Muscle layer of colon (tissue), 2 donors: ENCODE measurements around the gene SLC25A23.
"Not testable (repeated sequence)": the region's sequence is repeated elsewhere in the genome, so short reads cannot be mapped to it uniquely, and the experiment has no call there.

Source experiments
- H3K27ac ChIP-seq: one replicate; pipeline ENCODE4 v1.7.0; 2013; ENCODE audit warnings: low read depth, mild to moderate bottlenecking, low read length, moderate library complexity
- H3K27me3 ChIP-seq, 2 donors: one replicate each; pipeline ENCODE4 v1.7.0; 2013; ENCODE audit warnings: low read length in 2 of 2, mild to moderate bottlenecking in 2 of 2; ENCODE audit not compliant: insufficient read depth in 2 of 2, control insufficient read depth in 1 of 2
- H3K36me3 ChIP-seq: one replicate; pipeline ENCODE4 v1.7.0; 2013; ENCODE audit warnings: mild to moderate bottlenecking, low read length; ENCODE audit not compliant: insufficient read depth
- H3K4me1 ChIP-seq: one replicate; pipeline ENCODE4 v1.7.0; 2013; ENCODE audit warnings: mild to moderate bottlenecking, low read length; ENCODE audit not compliant: insufficient read depth
- H3K4me3 ChIP-seq, 2 donors: one replicate each; pipeline ENCODE4 v1.7.0; 2013; ENCODE audit warnings: low read length in 2 of 2, low read depth in 1 of 2, mild to moderate bottlenecking in 1 of 2, moderate library complexity in 1 of 2
- H3K9ac ChIP-seq: one replicate; pipeline ENCODE4 v1.7.0; 2013; ENCODE audit warnings: low read length
- H3K9me3 ChIP-seq: one replicate; pipeline ENCODE4 v1.7.0; 2013; ENCODE audit warnings: mild to moderate bottlenecking, low read length
- donor health status: abdominal sarcoma.
- donor health status: Adenocarcinoma of cecum.

The SLC25A23 gene

DNA sequence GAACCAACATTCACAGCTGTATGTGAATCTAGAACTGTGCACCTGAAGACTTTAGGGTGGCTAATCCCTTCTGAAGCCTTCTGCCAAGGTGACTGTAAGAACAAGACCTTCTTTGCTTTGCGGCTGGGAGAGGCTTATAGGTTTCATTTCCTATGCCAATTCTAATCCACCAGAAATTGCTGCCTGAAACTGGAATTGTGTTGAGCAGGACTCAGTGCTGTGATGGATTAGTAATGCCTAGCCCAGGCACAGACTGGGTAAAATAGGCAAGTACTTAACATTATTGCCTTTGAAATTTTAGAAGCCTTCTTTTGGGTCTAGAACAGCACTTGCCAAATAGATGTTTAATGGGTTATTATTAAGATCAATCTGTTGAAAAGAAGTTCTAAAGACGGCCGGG, 11.5 kb downstream of the SLC25A23 start:
- Histone ChIP-seq H3K9ac (no peak overlapping the region), H3K36me3 (peaks cover 13% of the 10 kb centered on the region), H3K4me1 (no peaks in the 10 kb centered on the region), H3K9me3 (no peaks in the 10 kb centered on the region), H3K27ac (no peak overlapping the region), H3K4me3 (no peak overlapping the region), H3K27me3 (no peaks in the 10 kb centered on the region)

DNA sequence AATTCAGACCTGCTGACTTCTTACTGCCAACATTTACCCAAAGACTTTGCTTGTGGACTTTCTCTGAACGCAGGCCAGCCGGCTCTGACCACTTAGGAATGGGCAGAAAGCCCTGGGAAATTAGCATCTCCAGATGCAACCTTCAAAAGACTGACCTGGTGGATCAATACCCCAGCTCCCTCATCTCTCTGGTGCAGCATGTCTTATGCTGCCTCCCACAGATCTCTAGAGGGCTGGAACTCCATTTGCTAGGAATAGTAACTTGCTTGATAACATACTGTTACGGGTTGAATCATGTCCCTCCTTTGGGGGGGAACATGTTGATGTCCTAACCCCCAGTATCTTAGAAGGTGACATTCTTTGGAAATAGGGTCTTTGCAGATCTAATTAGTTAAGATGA, 13.1 kb downstream of the SLC25A23 start:
- H3K27me3 ChIP-seq, result no peaks in the 10 kb centered on the region
- H3K27ac ChIP-seq, result no peak overlapping the region
- H3K9ac ChIP-seq, result no peak overlapping the region
- no peaks in the 10 kb centered on the region for H3K9me3 ChIP-seq
- no peaks in the 10 kb centered on the region for H3K4me1 ChIP-seq
- H3K4me3 ChIP-seq, result no peak overlapping the region
- H3K36me3 ChIP-seq, result peaks cover 5% of the 10 kb centered on the region

DNA sequence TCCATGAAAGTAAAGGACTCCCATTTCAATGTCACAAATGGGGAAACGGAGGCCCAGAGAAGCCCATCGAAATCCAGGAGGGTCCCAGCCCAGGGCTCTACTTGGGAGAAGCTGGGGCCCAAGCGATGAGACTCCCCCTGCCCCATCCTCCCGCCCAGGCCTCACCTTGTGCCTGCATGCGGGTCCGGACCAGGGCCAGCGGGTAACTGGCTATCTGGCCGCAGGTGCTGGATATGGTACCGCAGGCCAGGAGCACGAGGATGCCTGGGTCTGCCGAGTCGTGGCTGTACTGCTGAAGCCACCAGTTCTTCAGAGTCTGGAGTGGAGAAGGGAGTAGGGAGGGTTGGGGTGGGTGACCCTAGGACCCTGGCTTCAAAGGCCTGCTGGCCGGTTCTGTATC, 15.6 kb downstream of the SLC25A23 start:
- H3K4me3 ChIP-seq, result no peak overlapping the region
- H3K27ac ChIP-seq, result no peak overlapping the region
- H3K36me3 ChIP-seq, result peaks cover 5% of the 10 kb centered on the region
- H3K4me1 ChIP-seq, result no peaks in the 10 kb centered on the region
- no peak overlapping the region for H3K9ac ChIP-seq
- H3K9me3 ChIP-seq, result no peaks in the 10 kb centered on the region
- no peaks in the 10 kb centered on the region for H3K27me3 ChIP-seq

DNA sequence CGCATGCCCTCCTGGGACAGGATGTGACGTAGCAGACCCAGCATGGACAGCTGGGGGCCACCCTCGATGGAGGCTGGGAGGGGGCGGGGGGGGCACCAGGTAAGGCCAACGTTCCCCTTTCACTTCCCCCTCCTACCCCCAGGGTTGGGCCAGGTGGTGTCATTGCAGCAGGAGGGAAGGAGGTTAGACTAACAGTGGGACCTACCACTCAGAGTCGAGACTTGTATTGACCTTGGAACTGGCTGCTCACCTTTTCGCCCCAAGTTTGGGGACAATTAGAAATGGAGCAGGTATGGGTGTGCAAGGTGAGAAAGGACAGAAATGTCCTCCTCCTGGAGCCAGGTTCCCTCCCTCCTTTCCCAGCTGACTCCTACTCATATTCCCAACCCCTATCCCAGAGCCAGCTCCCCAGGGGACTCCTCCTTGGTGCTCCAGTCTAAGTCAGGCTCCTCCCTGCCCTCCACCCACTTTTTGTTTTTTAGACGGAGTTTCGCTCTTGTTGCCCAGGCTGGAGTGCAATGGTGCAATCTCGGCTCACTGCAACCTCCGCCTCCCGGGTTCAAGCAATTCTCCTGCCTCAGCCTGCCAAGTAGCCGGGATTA, 17.4 kb downstream of the SLC25A23 start:
- Histone ChIP-seq H3K4me1 (no peaks in the 10 kb centered on the region), H3K9ac (no peak overlapping the region), H3K36me3 (peaks cover 5% of the 10 kb centered on the region), H3K27ac (no peak overlapping the region), H3K4me3 (no peak overlapping the region), H3K27me3 (no peaks in the 10 kb centered on the region), H3K9me3 (no peaks in the 10 kb centered on the region)

DNA sequence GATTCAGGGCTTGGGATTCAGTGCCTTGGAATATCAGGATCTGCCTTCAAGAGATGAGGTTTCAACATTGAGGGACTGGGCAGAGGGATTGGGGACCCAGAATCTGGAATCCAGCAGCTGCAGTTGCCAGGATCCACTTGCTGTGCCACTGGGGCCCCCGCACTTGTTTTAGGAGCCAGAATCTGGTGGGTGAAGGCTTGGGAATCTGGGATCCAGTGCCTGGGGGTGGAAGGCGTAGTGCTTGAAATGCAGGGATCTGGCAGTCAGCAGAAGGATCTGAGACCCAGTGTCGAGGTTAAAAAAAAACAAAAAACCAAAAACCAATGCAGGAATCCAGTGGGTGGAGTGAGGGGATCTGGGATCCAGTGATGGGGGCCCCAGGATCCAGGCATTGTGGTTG, 18.7 kb downstream of the SLC25A23 start:
- no peaks in the 10 kb centered on the region for H3K4me1 ChIP-seq
- H3K36me3 ChIP-seq, result no peaks in the 10 kb centered on the region
- H3K27me3 ChIP-seq, result no peaks in the 10 kb centered on the region
- H3K27ac ChIP-seq, result no peak overlapping the region
- H3K4me3 ChIP-seq, result no peak overlapping the region
- no peak overlapping the region for H3K9ac ChIP-seq
- no peaks in the 10 kb centered on the region for H3K9me3 ChIP-seq

DNA sequence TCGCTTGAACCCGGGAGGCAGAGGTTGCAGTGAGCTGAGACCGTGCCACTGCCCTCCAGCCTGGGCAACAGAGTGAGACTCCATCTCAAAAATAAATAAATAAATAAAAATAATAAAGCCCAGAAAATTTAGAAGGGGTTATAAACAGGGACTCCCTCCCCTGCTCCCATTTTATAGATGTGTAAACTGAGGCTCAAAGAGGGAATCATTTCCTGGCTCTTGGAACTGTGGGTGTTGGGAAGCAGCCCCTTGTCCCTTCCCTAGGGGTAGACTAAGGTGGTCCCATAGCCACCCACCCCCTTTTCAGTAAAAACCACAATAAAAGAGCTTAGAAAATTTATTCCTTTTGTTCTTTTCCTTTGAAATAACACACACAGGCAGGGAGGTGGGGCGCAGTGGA, 19.8 kb downstream of the SLC25A23 start:
- Histone ChIP-seq H3K9me3 (no peaks in the 10 kb centered on the region), H3K4me1 (no peaks in the 10 kb centered on the region), H3K9ac (no peak overlapping the region), H3K4me3 (no peak overlapping the region), H3K36me3 (no peaks in the 10 kb centered on the region), H3K27me3 (no peaks in the 10 kb centered on the region), H3K27ac (no peak overlapping the region)

DNA sequence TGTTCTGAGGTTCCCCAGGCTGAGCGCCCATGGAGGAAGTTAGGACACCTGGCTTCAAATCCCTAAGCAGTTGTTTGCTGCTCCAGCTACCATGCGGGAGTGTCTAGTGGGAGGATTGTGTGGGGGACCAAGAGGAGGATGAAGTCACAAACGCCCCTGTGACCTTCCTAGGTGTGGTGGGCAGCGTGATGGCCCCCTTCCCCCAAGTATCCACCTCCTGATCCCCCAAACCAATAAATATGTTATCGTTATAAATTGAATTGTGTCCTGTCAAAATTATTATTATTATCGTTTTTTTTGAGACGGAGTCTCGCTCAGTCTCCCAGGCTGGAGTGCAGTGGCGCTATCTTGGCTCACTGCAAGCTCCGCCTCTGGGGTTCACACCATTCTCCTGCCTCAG, 25.9 kb downstream of the SLC25A23 start, which contains the start of gene SLC25A41:
Gene SLC25A41, minus strand, starts transcription at position 101 of the 400 bp plus-strand sequence. Its CDS starts 70 bp downstream, at position 31.
- no peak within 1 kb of the TSS for H3K9ac ChIP-seq

DNA sequence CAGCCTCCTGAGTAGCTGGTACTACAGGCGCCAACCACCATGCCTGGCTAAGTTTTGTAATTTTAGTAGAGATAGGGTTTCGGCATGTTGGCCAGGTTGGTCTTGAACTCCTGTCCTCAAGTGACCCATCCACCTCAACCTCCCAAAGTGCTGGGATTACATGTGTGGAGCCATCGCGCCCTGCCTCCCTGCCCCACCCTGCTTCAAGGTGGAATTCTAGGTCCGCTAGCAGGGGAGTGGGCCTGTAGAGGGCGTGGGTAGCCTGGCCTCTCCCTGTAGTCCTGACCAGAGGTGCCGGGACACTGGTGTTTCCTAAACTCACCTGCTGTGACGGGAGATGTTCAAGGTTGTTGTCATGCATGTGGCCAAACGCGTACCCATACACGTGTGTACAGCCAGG, 26.4 kb downstream of the SLC25A23 start:
- H3K27ac ChIP-seq, result no peak overlapping the region
- H3K9me3 ChIP-seq, result no peaks in the 10 kb centered on the region
- no peaks in the 10 kb centered on the region for H3K27me3 ChIP-seq
- H3K9ac ChIP-seq, result no peak overlapping the region
- H3K36me3 ChIP-seq, result no peaks in the 10 kb centered on the region
- H3K4me3 ChIP-seq, result no peak overlapping the region
- H3K4me1 ChIP-seq, result no peaks in the 10 kb centered on the region

More for the DNA sequence above, 25.9 kb downstream of the SLC25A23 start, which contains the start of gene SLC25A41:
- Histone ChIP-seq H3K9me3 (no peaks in the 10 kb centered on the region), H3K27me3 (no peaks in the 10 kb centered on the region), H3K4me1 (no peaks in the 10 kb centered on the region), H3K27ac (no peak within 1 kb of the TSS), H3K36me3 (no peaks in the 10 kb centered on the region), H3K4me3 (no peak within 1 kb of the TSS)

DNA sequence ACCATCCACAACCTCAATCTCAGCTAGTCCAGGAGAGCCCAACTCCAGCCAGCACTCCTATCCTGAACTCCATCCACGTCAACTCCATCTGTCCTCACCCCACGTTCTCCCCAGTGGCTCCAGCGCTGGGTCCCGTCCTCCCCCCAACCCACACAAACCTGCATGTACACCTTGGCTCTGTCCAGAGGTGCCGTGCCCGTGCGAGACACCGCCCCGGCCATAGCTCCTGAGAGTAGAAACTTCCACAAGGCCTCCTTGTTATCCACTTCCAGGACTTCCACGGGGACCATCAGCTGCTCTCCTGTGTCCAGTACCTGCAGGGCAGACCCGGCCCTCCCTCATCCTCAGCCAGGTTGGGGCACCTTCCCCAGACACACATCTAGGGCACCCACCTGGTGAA, 27.7 kb downstream of the SLC25A23 start:
- H3K36me3 ChIP-seq, result no peaks in the 10 kb centered on the region
- H3K9me3 ChIP-seq, result no peaks in the 10 kb centered on the region
- H3K27ac ChIP-seq, result no peak overlapping the region
- H3K4me3 ChIP-seq, result no peak overlapping the region
- H3K9ac ChIP-seq, result no peak overlapping the region
- no peaks in the 10 kb centered on the region for H3K4me1 ChIP-seq
- H3K27me3 ChIP-seq, result no peaks in the 10 kb centered on the region

DNA sequence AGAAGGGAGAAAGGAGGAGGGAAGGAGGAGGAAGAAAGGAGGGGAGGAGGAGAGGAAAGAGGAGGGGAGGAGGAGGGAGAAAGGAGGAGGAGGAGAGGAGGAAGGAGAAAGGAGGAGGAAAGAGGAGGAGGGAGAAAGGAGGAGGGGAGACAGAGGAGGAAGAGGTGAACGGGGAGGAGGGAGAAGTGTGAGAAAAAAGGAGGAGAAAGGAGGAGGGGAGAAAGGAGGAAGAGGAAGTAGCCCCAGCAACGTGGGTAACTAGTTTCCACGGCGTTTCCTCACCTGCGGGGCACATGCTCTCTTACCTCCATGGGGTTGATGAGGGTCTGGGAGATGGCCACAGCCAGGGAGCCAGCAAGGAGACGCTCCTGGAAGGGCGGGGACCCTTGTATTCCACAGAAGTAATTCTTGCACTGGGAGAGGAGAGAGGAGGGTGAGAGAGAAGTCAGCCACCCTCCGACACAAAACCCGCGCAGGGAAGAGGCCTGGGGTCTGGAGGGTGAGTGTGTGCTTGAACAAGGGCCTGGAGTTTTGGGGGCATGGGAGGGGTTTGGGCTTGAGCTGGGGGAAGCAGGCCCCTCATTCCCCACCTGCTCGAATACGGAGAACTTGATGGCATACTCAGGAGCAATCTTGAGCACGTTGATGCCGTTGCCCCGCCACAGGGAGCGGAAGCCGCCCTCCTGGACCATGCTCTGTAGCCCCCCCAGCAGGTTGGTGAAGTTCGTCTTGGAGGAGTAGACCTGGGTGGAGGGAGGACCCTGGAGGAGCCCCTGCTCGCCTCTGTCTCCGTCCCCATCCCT, 30.0 kb downstream of the SLC25A23 start:
- H3K9ac ChIP-seq, result no peak overlapping the region
- no peak overlapping the region for H3K4me3 ChIP-seq
- no peaks in the 10 kb centered on the region for H3K27me3 ChIP-seq
- no peaks in the 10 kb centered on the region for H3K9me3 ChIP-seq
- no peaks in the 10 kb centered on the region for H3K36me3 ChIP-seq
- H3K27ac ChIP-seq, result no peak overlapping the region
- peaks cover 7% of the 10 kb centered on the region for H3K4me1 ChIP-seq

DNA sequence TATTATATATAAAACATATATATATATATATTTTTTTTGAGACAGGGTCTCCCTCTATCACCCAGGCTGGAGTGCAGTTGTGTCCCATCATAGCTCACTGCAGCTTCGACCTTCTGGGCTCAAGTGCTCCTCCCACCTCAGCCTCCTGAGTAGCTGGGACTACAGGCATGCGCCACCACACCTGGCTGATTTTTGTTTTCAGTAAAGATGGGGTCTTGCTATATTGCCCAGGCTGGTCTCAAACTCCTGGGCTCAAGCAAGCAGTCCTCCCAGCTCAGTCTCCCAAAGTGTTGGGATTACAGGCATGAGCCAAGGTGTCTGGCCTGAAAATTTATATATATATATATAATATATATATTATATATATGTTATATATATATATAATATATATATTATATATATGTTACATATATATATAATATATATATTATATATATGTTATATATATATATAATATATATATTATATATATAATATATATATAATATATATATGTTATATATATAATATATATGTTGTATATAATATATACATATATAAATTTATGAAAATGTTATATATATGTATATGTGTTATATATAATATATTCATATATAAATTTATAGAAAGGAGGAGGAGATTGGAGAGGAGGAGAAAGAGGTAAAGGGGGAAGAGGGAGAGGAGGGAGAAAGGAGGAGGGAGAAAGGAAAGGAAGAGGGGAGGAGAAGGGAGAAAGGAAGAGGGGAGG, 30.7 kb downstream of the SLC25A23 start:
- not testable (repeated sequence) for H3K4me1 ChIP-seq, H3K27ac ChIP-seq, H3K9me3 ChIP-seq, H3K27me3 ChIP-seq, H3K9ac ChIP-seq, H3K4me3 ChIP-seq, H3K36me3 ChIP-seq
